ENCODE results near the gene SLC8A3. TPM values are rescaled to one million over a fixed set of nuclear protein-coding genes. Genes with fewer than 3 reads are reported as not detected.

SLC8A3 gene
- total and polyA plus RNA-seq, 2 of the 13 experiments (the other 11 are each of a cell fraction or from before 2014, with no cell fraction given): 0.01 to 0.02 TPM

DNA sequence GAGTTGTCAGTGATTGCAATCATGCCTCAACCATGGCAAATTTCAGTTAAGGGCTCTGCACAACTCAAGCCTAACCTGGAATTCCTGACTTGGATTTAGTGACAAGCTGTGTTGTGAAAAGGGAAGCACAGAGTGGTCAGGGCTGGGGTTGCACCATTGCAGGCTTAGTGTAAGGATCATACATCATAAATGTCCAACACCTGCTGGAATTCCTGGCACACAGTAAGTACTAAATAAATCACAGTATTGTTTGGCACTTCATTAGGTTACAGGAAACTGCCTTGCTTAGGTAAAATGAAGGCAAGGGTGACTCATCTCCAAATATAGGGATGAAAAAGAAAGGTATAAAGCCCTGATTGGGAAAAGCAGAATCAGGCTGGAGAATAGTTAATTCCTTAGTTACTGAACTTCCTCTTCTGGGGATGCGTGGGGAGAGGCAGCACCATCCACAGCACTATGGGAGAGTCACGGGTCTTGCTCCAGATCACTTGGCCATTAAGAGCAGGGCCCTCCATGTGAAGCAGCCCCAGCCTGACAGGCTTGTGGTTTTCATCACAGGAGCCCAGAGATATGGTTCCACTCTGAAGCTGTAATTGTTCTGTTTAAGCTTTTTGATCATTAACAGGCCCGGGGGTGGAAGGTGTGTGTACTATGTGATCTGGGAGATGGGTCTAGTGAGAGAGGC, 39.7 kb downstream of the SLC8A3 start:
- BruUV-seq (replicated peaks): no TSS peak

GRCh38 chr14:70148351-70148750, 40.4 kb downstream of the SLC8A3 start:
- in situ Hi-C loops (cut with HindIII; ENCODE audit: extremely low pct_ligation_motif_present, low pct_unique_long_range_greater_than_20kb) (no loop called here), intact Hi-C loops (cut with micrococcal nuclease; ENCODE audit: unreplicated experiment) (no loop called here)
- BruUV-seq (replicated peaks): no TSS peak
- H3K4me1 ChIP-seq (ENCODE audit: insufficient read depth, low read length): no peaks in the 10 kb centered on the region
- H3K4me3 ChIP-seq (replicated peaks in 1 of 3; ENCODE audit: insufficient read depth in 1 of 3, low read depth in 2 of 3, low read length in 3 of 3): no peak overlapping the region
- no peak overlapping the region for H2AFZ ChIP-seq (ENCODE audit: low read length)
- H3K36me3 ChIP-seq (replicated peaks in 1 of 2; ENCODE audit: control insufficient read depth in 1 of 2, insufficient read depth in 2 of 2, low read length in 2 of 2): no peaks in the 10 kb centered on the region
- no peaks in the 10 kb centered on the region for H4K20me1 ChIP-seq (ENCODE audit: insufficient read depth, low read length)
- FAIRE-seq (no peak), DNase-seq (ENCODE audit: low spot score) (no peak), ATAC-seq (no peak)
- no peak overlapping the region for H3K9ac ChIP-seq (ENCODE audit: insufficient read depth, low read depth, low read length)
- no peak overlapping the region for H3K27ac ChIP-seq (ENCODE audit: extremely low read length, insufficient read depth, low read length)
- no peak overlapping the region for H3K4me2 ChIP-seq (ENCODE audit: low read depth, low read length)
- no peaks in the 10 kb centered on the region for H3K9me3 ChIP-seq (ENCODE audit: low read length)
- WGBS (ENCODE audit: low lambda C conversion rate): 2% methylated on average over 3 of the region's 3 CpGs
- H3K27me3 ChIP-seq (ENCODE audit: control insufficient read depth in 1 of 2, insufficient read depth in 2 of 2, low read length in 2 of 2): peaks cover 0 to 18% of the 10 kb centered on the region in 2 experiments; a peak in 2 of 5 replicates
- ChIA-PET POLR2A (no interaction called here), CTCF (ENCODE audit: low intra/inter-chr PET ratio, low total read pairs) (no interaction called here)
- H3K79me2 ChIP-seq (ENCODE audit: insufficient read depth, low read length): no peaks in the 10 kb centered on the region
- TF ChIP-seq PATZ1 (CRISPR knock-in tag; IDR thresholded peaks at IDR 0.05): no peak
- TF ChIP-seq ZNF343 (CRISPR knock-in tag; IDR thresholded peaks at IDR 0.05): no peak
- TF ChIP-seq HBP1 (CRISPR knock-in tag; IDR thresholded peaks at IDR 0.05; ENCODE audit: low read depth): no peak
- TF ChIP-seq NR3C1 (CRISPR knock-in tag; IDR thresholded peaks at IDR 0.05): no peak
- TF ChIP-seq PBX3 (CRISPR knock-in tag; IDR thresholded peaks at IDR 0.05; ENCODE audit: borderline replicate concordance): no peak
- TF ChIP-seq ZNF136 (CRISPR knock-in tag; IDR thresholded peaks at IDR 0.05; ENCODE audit: low read depth): no peak
- TF ChIP-seq ZNF781 (CRISPR knock-in tag; IDR thresholded peaks at IDR 0.05; ENCODE audit: borderline replicate concordance, not compliant biosample characterization): no peak

More for the DNA sequence above, 39.7 kb downstream of the SLC8A3 start:
- Histone ChIP-seq H3K9me3 (ENCODE audit: low read length) (no peaks in the 10 kb centered on the region), H3K9ac (ENCODE audit: insufficient read depth, low read depth, low read length) (no peak overlapping the region), H2AFZ (ENCODE audit: low read length) (no peak overlapping the region), H4K20me1 (ENCODE audit: insufficient read depth, low read length) (no peaks in the 10 kb centered on the region), H3K4me1 (ENCODE audit: insufficient read depth, low read length) (no peaks in the 10 kb centered on the region), H3K27me3 (ENCODE audit: control insufficient read depth in 1 of 2, insufficient read depth in 2 of 2, low read length in 2 of 2) (peaks cover 0 to 12% of the 10 kb centered on the region in 2 experiments; a peak in 2 of 5 replicates), H3K36me3 (replicated peaks in 1 of 2; ENCODE audit: control insufficient read depth in 1 of 2, insufficient read depth in 2 of 2, low read length in 2 of 2) (no peaks in the 10 kb centered on the region), H3K27ac (ENCODE audit: extremely low read length, insufficient read depth, low read length) (no peak overlapping the region), H3K79me2 (ENCODE audit: insufficient read depth, low read length) (no peaks in the 10 kb centered on the region), H3K4me3 (replicated peaks in 1 of 3; ENCODE audit: insufficient read depth in 1 of 3, low read depth in 2 of 3, low read length in 3 of 3) (no peak overlapping the region), H3K4me2 (ENCODE audit: low read depth, low read length) (no peak overlapping the region)
- no peak for FAIRE-seq
- intact Hi-C loops (cut with micrococcal nuclease; ENCODE audit: unreplicated experiment) (no loop called here), in situ Hi-C loops (cut with HindIII; ENCODE audit: extremely low pct_ligation_motif_present, low pct_unique_long_range_greater_than_20kb) (no loop called here)
- ATAC-seq: no peak
- POLR2A ChIA-PET: no interaction called here
- no peak for TF ChIP-seq CSRNP1 (CRISPR knock-in tag; IDR thresholded peaks at IDR 0.05)
- CTCF ChIA-PET (ENCODE audit: low intra/inter-chr PET ratio, low total read pairs): no interaction called here
- DNase-seq (ENCODE audit: low spot score): no peak
- 0% methylated on average over 2 of the region's 3 CpGs for WGBS (ENCODE audit: low lambda C conversion rate)
